Suprapubic skin (tissue), 4 donors: ENCODE results near the gene NTHL1. TPM values are rescaled to one million over a fixed set of nuclear protein-coding genes. Genes with fewer than 3 reads are reported as not detected.
"Not testable (repeated sequence)": the region's sequence is repeated elsewhere in the genome, so short reads cannot be mapped to it uniquely, and the experiment has no call there.

ENCODE experiments used
- DNase-seq, 2 donors: peaks; one replicate each; pipeline ENCODE4 v3.0.0-alpha.2; 2019; ENCODE audit warnings: low spot score in 2 of 2
- H3K27ac ChIP-seq: fragments of 200-600 bp; sonication (generic); one replicate; pipeline ENCODE4 v1.5.1; 2019
- H3K27me3 ChIP-seq: fragments of 200-600 bp; sonication (generic); one replicate; pipeline ENCODE4 v1.5.1; 2019
- H3K36me3 ChIP-seq: fragments of 200-600 bp; sonication (generic); one replicate; pipeline ENCODE4 v1.5.1; 2019
- H3K4me1 ChIP-seq: fragments of 200-600 bp; sonication (generic); one replicate; pipeline ENCODE4 v1.5.1; 2019
- H3K4me3 ChIP-seq: fragments of 200-600 bp; sonication (generic); one replicate; pipeline ENCODE4 v1.5.1; 2019; ENCODE audit warnings: mild to moderate bottlenecking
- H3K9me3 ChIP-seq: fragments of 200-600 bp; sonication (generic); one replicate; pipeline ENCODE4 v1.5.1; 2019
- EP300 ChIP-seq: sonication (generic); formaldehyde crosslinking; IDR thresholded peaks from one replicate; pipeline ENCODE4 v1.6.1; 2017; ENCODE audit warnings: antibody characterized with exemption
- POLR2A ChIP-seq, 2 donors: fragments of 450-650 bp; IDR thresholded peaks; one replicate each; pipeline ENCODE4 v1.6.1; 2017; ENCODE audit warnings: antibody characterized with exemption in 2 of 2, mild to moderate bottlenecking in 2 of 2, moderate library complexity in 2 of 2
- POLR2AphosphoS5 ChIP-seq, 3 donors: sonication (generic); formaldehyde crosslinking; IDR thresholded peaks; one replicate each; pipeline ENCODE4 v1.6.1; 2017; ENCODE audit warnings: antibody characterized with exemption in 3 of 3
- WGBS: methylation state at CpG from one replicate; pipeline ENCODE4 v1.1.5; 2018; 5-methylcytosine and 5-hydroxymethylcytosine counted together
- total RNA-seq, 4 donors: library from RNA; depleted of rRNA; stranded (reverse); fragments of >200 nt; gene quantifications; one replicate each; pipeline ENCODE4 v1.1.0, GENCODE V29; 2016
- TF ChIP-seq, protein P1 (sequence below), 2 donors: fragments of 200-600 bp in 1 of 2; fragments of 450-650 bp in 1 of 2; sonication (generic) in 1 of 2; IDR thresholded peaks; one replicate each; pipeline ENCODE4 v1.5.1; 2016 to 2019; ENCODE audit warnings: antibody characterized with exemption in 2 of 2, mild to moderate bottlenecking in 1 of 2, moderate library complexity in 1 of 2

The NTHL1 gene
- total RNA-seq, 4 donors from 2014 or later = 15.9 to 40.5 (median 20.9) TPM

DNA sequence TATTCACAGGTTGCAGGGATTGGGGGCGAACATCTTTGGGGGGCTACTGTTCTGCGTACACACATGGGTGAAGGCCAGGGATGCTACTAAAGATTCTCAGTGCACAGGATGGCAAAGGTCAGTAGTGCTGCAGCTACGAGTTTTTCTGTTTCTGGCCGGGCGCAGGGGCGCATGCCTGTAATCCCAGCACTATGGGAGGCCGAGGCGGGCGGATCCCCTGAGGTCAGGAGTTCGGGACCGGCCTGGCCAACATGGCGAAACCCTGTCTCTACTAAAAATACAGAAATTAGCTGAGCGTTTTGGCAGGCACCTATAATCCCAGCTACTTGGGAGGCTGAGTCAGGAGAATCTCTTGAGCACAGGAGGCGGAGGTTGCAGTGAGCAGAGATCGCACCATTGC is 34.1 kb downstream of the NTHL1 start:
- no peaks in the 10 kb centered on the region for H3K36me3 ChIP-seq
- H3K27ac ChIP-seq = no peak overlapping the region
- TF ChIP-seq, protein P1, sequence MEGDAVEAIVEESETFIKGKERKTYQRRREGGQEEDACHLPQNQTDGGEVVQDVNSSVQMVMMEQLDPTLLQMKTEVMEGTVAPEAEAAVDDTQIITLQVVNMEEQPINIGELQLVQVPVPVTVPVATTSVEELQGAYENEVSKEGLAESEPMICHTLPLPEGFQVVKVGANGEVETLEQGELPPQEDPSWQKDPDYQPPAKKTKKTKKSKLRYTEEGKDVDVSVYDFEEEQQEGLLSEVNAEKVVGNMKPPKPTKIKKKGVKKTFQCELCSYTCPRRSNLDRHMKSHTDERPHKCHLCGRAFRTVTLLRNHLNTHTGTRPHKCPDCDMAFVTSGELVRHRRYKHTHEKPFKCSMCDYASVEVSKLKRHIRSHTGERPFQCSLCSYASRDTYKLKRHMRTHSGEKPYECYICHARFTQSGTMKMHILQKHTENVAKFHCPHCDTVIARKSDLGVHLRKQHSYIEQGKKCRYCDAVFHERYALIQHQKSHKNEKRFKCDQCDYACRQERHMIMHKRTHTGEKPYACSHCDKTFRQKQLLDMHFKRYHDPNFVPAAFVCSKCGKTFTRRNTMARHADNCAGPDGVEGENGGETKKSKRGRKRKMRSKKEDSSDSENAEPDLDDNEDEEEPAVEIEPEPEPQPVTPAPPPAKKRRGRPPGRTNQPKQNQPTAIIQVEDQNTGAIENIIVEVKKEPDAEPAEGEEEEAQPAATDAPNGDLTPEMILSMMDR (IDR thresholded peaks at IDR 0.05) = no peak
- no peak for TF ChIP-seq POLR2AphosphoS5 (IDR thresholded peaks at IDR 0.05)
- no peak for TF ChIP-seq POLR2A (IDR thresholded peaks at IDR 0.05)
- TF ChIP-seq EP300 = no peak
- peaks cover under 1% of the 10 kb centered on the region for H3K27me3 ChIP-seq
- 92% methylated on average over 15 of the region's 15 CpGs for WGBS
- H3K4me1 ChIP-seq = peaks cover 28% of the 10 kb centered on the region
- no peak overlapping the region for H3K4me3 ChIP-seq
- no peak for DNase-seq
- H3K9me3 ChIP-seq = no peaks in the 10 kb centered on the region

DNA sequence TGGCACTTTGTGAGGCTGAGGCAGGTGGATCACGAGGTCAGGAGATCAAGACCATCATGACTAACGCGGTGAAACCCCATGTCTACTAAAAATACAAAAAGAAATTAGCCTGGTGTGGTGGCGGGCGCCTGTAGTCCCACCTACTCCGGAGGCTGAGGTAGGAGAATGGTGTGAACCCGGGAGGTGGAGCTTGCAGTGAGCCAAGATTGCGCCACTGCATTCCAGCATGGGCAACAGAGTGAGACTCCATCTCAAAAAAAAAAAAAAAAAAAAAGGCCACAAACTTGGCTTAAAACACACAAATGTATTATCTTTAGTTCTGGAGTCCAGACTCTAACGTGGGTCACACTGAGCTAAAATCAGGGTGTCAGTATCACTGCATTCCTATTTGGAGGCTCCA is 35.9 kb downstream of the NTHL1 start:
- not testable (repeated sequence) for H3K4me3 ChIP-seq, DNase-seq, H3K27ac ChIP-seq, H3K27me3 ChIP-seq, H3K36me3 ChIP-seq, H3K9me3 ChIP-seq
- WGBS = 82% methylated on average over 9 of the region's 9 CpGs
- peaks cover 46% of the 10 kb centered on the region for H3K4me1 ChIP-seq

DNA sequence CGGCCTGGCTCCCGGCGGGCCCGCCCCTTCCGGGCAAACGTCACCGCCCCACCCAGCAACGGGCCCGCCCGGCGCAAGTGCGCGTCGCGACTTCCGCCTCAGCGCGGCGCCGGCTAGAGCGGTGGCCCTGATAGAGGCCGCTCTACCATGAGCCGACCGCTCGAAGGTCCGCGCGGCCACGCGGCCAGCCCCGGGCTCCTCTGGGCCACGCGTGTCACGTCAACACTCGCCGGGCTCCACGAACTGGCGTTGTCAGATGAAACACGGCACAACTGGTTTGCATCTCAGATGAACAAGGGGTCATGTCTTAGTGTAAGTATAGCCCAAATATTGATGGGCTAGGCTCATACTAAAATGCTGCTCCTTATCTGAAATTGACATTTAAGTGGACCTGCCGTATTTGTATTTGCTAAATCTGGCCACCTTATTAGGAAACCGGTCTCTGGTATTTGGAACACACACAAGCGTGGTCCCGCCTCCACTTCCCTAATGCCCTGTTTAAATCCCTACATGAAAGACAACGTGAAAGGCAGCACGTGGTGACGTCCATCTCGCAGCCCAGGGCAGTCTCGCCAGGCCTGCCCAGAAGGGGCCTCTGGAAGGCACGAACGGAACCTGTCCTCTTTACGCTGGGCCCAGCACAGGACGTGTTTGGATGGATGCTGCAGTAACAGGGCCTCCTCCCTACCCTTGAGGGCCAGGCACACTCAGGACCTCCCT is 37.7 kb downstream of the NTHL1 start, which contains the start of gene ZNF598:
TSS of gene ZNF598 (minus strand) at position 31 of the 720 bp plus-strand sequence.
- 2% methylated on average over 8 of the region's 52 CpGs for WGBS
- DNase-seq = no peak
- H3K9me3 ChIP-seq = no peaks in the 10 kb centered on the region
- TF ChIP-seq POLR2A (IDR thresholded peaks at IDR 0.05) (peak; percentile 77 to 81), POLR2AphosphoS5 (IDR thresholded peaks at IDR 0.05) (peak in 2 of 3 donors; percentile 12 to 77), EP300 (no peak)
- H3K27ac ChIP-seq = peak within 1 kb of the TSS; percentile 97
- H3K36me3 ChIP-seq = no peaks in the 10 kb centered on the region
- H3K4me3 ChIP-seq = peak within 1 kb of the TSS; percentile 99
- peaks cover 52% of the 10 kb centered on the region for H3K4me1 ChIP-seq
- H3K27me3 ChIP-seq = no peaks in the 10 kb centered on the region

DNA sequence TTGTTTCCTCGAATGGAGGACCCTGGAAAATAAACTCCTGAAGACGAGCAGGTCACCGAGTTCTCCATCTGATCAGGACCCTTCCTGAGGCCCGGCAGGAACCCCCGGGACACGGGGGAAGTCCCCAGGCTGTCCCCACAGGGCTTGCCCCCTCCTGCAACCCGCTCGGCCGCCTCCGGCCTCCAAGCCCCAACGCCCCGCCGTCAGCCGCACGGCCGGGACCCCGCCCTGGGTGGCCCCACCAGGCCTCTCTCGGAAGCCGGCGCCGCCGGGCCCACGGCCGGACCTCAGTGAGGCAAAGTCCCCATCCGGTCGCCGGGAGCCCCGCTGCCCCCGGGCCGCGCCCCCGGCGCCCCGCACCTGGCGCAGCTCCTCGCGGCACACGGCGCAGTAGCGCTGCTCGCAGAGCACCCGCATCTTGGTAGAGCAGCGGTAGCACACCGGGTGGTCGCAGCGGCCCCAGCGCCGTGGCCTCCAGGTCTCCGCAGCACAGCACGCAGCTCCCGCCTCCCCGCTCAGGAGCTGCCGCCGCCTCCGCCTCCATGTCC is 38.4 kb downstream of the NTHL1 start:
- Histone ChIP-seq H3K27ac (peak overlapping the region; percentile 97), H3K36me3 (no peaks in the 10 kb centered on the region), H3K4me3 (peak overlapping the region; percentile 99), H3K9me3 (no peaks in the 10 kb centered on the region), H3K4me1 (peaks cover 57% of the 10 kb centered on the region), H3K27me3 (no peaks in the 10 kb centered on the region)
- WGBS = no CpG with 5 or more reads among the region's 55 CpGs
- DNase-seq = no peak
- no peak for TF ChIP-seq POLR2A (IDR thresholded peaks at IDR 0.05)
- TF ChIP-seq, protein P1 (IDR thresholded peaks at IDR 0.05) = no peak
- TF ChIP-seq EP300 = no peak
- TF ChIP-seq POLR2AphosphoS5 (IDR thresholded peaks at IDR 0.05) = no peak

DNA sequence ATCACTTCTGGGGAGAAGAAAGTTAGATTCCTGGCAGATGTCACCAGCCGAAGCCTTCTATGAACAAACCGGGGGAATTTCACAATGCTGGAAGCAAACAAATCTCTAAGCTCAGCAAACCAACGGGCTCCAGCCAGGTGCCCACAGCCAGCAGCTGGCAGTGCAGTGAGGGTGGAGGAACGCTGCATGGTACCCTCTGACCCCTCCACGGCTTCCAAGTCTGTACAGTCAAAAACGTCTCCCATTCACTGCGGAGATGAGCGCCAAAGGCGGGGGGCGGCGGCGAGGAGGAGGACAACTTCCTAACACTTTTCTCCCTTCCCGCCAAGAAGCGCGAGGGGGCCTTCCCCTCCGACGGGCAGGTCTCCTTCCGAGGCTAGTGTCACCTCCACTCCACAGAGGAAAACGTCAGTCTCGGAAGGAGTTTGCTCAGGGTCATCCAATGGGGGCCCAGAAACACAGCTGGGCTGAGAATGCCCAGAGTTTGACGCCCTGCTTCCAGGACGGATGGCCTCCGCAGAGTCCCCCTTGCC is 38.9 kb downstream of the NTHL1 start:
- WGBS = 3% methylated on average over 10 of the region's 23 CpGs
- Histone ChIP-seq H3K9me3 (no peaks in the 10 kb centered on the region), H3K27me3 (no peaks in the 10 kb centered on the region), H3K36me3 (no peaks in the 10 kb centered on the region), H3K4me3 (peak overlapping the region; percentile 99), H3K27ac (peak overlapping the region; percentile 97), H3K4me1 (peaks cover 62% of the 10 kb centered on the region)
- no peak for DNase-seq
- TF ChIP-seq, protein P1 (IDR thresholded peaks at IDR 0.05) = no peak
- TF ChIP-seq EP300 = no peak
- TF ChIP-seq POLR2AphosphoS5 (IDR thresholded peaks at IDR 0.05) = no peak
- no peak for TF ChIP-seq POLR2A (IDR thresholded peaks at IDR 0.05)

DNA sequence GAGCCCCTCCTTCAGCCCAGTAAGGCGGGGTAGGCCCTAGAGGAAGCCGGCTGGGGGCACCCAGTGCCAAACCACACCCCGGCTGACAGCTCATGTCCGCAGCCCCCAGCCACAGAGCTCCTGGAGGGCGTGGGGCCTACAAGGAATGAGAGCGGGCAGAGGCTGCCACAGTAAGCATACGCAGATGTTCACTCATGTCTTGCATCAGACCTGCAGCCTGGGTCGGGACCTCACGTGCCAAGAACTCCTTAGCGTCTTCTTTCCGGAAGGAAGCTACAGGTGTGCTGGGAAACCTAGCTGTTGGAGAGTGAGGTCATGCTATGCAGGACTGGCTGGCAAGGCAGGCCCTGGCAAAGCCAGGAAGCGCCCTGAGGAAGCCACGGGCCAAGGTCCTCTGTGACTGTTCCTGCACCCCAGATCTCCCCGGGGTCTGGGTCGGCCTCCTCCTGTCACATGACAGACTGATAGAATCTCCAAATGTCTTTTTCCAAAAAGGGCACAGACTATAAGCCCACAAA is 39.6 kb downstream of the NTHL1 start:
- peak in 1 of 2 donors; percentile 89 for DNase-seq
- Histone ChIP-seq H3K36me3 (peaks cover 5% of the 10 kb centered on the region), H3K4me1 (peaks cover 67% of the 10 kb centered on the region), H3K4me3 (peak overlapping the region; percentile 99), H3K27ac (peak overlapping the region; percentile 97), H3K9me3 (no peaks in the 10 kb centered on the region), H3K27me3 (no peaks in the 10 kb centered on the region)
- peak in 2 of 3 donors; percentile 77 to 84 for TF ChIP-seq POLR2AphosphoS5 (IDR thresholded peaks at IDR 0.05)
- TF ChIP-seq POLR2A (IDR thresholded peaks at IDR 0.05) = no peak
- WGBS = 40% methylated on average over 15 of the region's 15 CpGs
